Common myeloid progenitor, CD34-positive (primary cell): ENCODE results near the gene VPS29.
"Not testable (repeated sequence)": the region's sequence is repeated elsewhere in the genome, so short reads cannot be mapped to it uniquely, and the experiment has no call there.

Source experiments
- CTCF ChIA-PET: fragments of 350-600 bp; sonication (Branson Sonifier 250); formaldehyde crosslinking; loops from one replicate; lab custom pipeline; 2021; ENCODE audit warnings: antibody characterized with exemption; lab: Charles Lee
- POLR2A ChIA-PET: fragments of 350-600 bp; sonication (Branson Sonifier 250); formaldehyde crosslinking; loops from one replicate; lab custom pipeline; 2021; ENCODE audit warnings: antibody characterized with exemption; lab: Charles Lee
- DNase-seq, 3 donors: peaks; one replicate each; pipeline versions ENCODE4 v3.0.0 to v3.0.0-alpha.2; 2013
- H3K27ac ChIP-seq, 2 experiments: 1 replicate in 1 of 2; 2 replicates in 1 of 2; pipeline ENCODE4 v1.7.0; 2013; ENCODE audit warnings: inconsistent platforms in 2 of 2, low read length in 2 of 2, mild to moderate bottlenecking in 2 of 2, low read depth in 1 of 2, moderate library complexity in 1 of 2; ENCODE audit not compliant: severe bottlenecking in 2 of 2, insufficient read depth in 1 of 2, poor library complexity in 1 of 2
- H3K27me3 ChIP-seq, 5 experiments: replicated peaks in 2 of 5; 1 replicate in 3 of 5; 2 replicates in 2 of 5; pipeline versions ENCODE4 v1.6.1 to v1.7.0; 2013; ENCODE audit warnings: low read length in 4 of 5, mild to moderate bottlenecking in 2 of 5, moderate library complexity in 2 of 5, inconsistent platforms in 1 of 5; ENCODE audit not compliant: insufficient read depth in 5 of 5, control insufficient read depth in 4 of 5
- H3K36me3 ChIP-seq, 4 experiments: 1 replicate in 2 of 4; 2 replicates in 2 of 4; pipeline versions ENCODE4 v1.6.1 to v1.7.0; 2013; ENCODE audit warnings: low read length in 3 of 4, control low read depth in 1 of 4, mild to moderate bottlenecking in 1 of 4; ENCODE audit not compliant: control insufficient read depth in 4 of 4, insufficient read depth in 4 of 4
- H3K4me1 ChIP-seq, 4 experiments: 1 replicate in 3 of 4; 2 replicates in 1 of 4; pipeline versions ENCODE4 v1.6.1 to v1.7.1; 2013; ENCODE audit warnings: low read length in 3 of 4, mild to moderate bottlenecking in 3 of 4, control low read depth in 1 of 4, inconsistent platforms in 1 of 4, moderate library complexity in 1 of 4; ENCODE audit not compliant: control insufficient read depth in 4 of 4, insufficient read depth in 4 of 4; ENCODE audit errors: control extremely low read depth in 1 of 4
- H3K4me3 ChIP-seq, 7 experiments: 1 replicate in 4 of 7; 2 replicates in 3 of 7; pipeline versions ENCODE4 v1.5.1 to v1.7.0; 2013; ENCODE audit warnings: mild to moderate bottlenecking in 7 of 7, low read length in 6 of 7, moderate library complexity in 6 of 7, inconsistent platforms in 2 of 7, low read depth in 2 of 7, control low read depth in 1 of 7; ENCODE audit not compliant: insufficient read depth in 4 of 7, control insufficient read depth in 1 of 7; ENCODE audit errors: extremely low read depth in 1 of 7
- H3K9me3 ChIP-seq, 5 experiments: 1 replicate in 4 of 5; 2 replicates in 1 of 5; pipeline versions ENCODE4 v1.6.1 to v1.7.1; 2013; ENCODE audit warnings: low read length in 4 of 5, mild to moderate bottlenecking in 2 of 5, inconsistent platforms in 1 of 5, low read depth in 1 of 5, moderate library complexity in 1 of 5; ENCODE audit not compliant: control insufficient read depth in 4 of 5, insufficient read depth in 2 of 5; ENCODE audit errors: control extremely low read depth in 1 of 5
- WGBS: methylation state at CpG from one replicate; pipeline ENCODE4 v1.1.5; 2013; ENCODE audit not compliant: insufficient coverage; 5-methylcytosine and 5-hydroxymethylcytosine counted together

VPS29 gene

DNA sequence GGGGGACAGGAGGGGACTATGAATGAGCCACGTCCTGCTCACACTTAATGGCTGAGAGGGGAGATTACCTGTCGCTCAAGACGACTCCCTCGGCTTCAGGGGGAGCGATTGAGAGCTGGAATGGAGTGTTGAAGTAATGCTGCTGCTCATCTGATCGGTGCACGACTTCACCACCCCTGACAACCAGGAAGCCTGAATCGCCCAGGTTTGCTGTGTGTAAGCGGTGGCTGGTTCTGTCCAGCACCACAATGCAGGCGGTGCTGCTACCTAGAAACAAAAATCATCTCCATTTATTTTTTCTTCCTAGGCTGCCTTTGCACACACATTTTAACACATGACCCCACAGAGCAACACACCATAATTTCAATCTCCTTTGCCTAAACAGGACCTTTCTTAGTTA, 43.9 kb upstream of the VPS29 start:
- H3K27ac ChIP-seq = no peak overlapping the region
- no peak for DNase-seq
- no peak overlapping the region for H3K4me3 ChIP-seq
- H3K9me3 ChIP-seq = no peaks in the 10 kb centered on the region
- ChIA-PET CTCF (interaction anchor here (0.6 to 10.5 kb wide), 4 partner anchors 12 to 89 kb away, joined by 3 to 280 read pairs (median 7); no protein-coding TSS in a partner anchor), POLR2A (no interaction called here)
- H3K36me3 ChIP-seq = peaks cover 10 to 64% (median 37%) of the 10 kb centered on the region in 4 experiments
- over 99% methylated on average over 8 of the region's 10 CpGs for WGBS
- H3K27me3 ChIP-seq = no peaks in the 10 kb centered on the region
- H3K4me1 ChIP-seq = no peaks in the 10 kb centered on the region

DNA sequence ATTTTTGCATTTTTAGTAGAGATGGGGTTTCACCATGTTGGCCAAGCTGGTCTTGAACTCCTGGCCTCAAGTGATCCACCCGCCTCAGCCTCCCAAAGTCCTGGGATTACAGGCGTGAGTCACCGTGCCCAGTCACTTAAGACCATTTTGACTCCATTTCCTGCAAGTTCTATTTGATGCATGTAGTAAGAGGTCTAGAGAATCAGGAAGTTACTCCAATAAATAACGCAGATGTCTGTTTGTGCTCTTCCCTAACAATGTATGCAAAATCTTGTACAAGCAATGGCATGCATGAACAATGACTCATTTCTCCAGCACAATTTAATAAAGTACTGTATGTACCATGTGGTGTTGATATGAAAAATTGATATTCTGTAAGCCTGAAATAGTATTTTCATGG, 43.3 kb upstream of the VPS29 start:
- not testable (repeated sequence) for H3K27ac ChIP-seq

DNA sequence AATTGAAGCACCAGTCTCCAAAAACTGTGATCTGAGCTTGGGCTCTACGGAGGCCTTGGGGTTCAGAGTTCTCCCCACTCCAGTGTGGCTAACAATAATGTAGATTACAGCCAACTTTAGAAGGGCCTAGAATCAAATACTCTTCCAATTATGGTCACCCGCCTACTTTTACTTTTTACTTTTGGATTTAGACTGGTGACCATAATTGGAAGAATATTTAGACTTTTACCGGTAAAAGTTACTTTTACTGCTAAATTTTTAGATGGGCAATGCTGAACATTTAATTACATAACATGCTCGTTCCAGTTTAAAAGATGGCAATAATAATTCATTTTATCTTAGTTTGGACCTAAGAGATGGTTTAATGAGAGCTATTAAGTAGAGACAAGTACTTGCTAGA, 42.1 kb upstream of the VPS29 start:
- H3K4me1 ChIP-seq = no peaks in the 10 kb centered on the region
- POLR2A ChIA-PET = interaction anchor here (0.6 kb wide), 2 partner anchors 10 to 19 kb away, joined by 3 to 5 read pairs; no protein-coding TSS in a partner anchor
- DNase-seq = no peak
- H3K4me3 ChIP-seq = no peak overlapping the region
- CTCF ChIA-PET = interaction anchor here (0.8 to 6.2 kb wide), 7 partner anchors 9 to 154 kb away, joined by 3 to 44 read pairs (median 5); no protein-coding TSS in a partner anchor
- 100% methylated on average over 1 of the region's 4 CpGs for WGBS
- peak overlapping the region in 1 of 2 experiments; percentile 29 for H3K27ac ChIP-seq
- no peaks in the 10 kb centered on the region for H3K9me3 ChIP-seq
- H3K27me3 ChIP-seq = no peaks in the 10 kb centered on the region
- peaks cover 9 to 62% (median 37%) of the 10 kb centered on the region in 4 experiments for H3K36me3 ChIP-seq

More for the DNA sequence above, 43.3 kb upstream of the VPS29 start:
- POLR2A ChIA-PET, H3K27me3 ChIP-seq, H3K4me3 ChIP-seq, H3K4me1 ChIP-seq, H3K9me3 ChIP-seq: not testable (repeated sequence)
- peaks cover 5 to 59% (median 33%) of the 10 kb centered on the region in 4 experiments for H3K36me3 ChIP-seq
- CTCF ChIA-PET = interaction anchor here (1.1 to 10.5 kb wide), 3 partner anchors 11 to 57 kb away, joined by 3 to 280 read pairs (median 11); no protein-coding TSS in a partner anchor
- WGBS = 83% methylated on average over 3 of the region's 4 CpGs
- peak in 1 of 3 donors; percentile 40 for DNase-seq

DNA sequence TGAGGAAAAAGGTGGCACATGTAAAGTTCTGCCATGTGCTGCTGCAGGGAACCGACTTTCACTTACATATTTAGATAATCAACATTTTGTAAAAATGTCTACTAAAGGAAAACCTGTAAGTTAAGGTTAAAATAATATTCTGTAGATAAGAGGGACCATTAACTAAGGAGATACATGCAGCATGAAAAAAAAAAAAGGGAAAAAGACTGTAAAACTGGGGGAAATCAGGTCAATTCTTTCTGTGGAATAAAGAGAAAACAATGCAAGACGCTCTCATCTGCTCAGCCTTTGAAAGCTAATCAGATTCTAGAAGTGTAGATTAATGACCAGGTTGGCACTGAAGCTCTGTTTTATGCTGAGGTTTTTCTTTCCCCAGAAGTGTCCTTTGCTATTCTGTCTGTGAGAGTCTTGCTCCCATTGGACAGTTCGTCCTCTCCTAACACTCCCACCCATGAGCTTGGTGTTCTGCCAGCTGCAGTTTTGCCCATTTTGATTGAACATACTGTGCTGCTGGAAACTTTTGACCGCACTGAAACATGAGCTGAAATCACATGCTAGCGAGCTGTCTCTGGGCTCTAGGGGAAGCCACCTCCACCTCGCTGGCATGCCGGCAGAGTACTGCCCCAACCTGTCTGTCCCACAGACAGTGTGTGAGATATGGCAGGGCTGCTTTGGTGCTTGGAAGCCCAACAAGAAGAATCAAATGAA, 41.5 kb upstream of the VPS29 start:
- H3K9me3 ChIP-seq = no peaks in the 10 kb centered on the region
- H3K27ac ChIP-seq = peak overlapping the region in 1 of 2 experiments; percentile 29
- H3K4me3 ChIP-seq = no peak overlapping the region
- CTCF ChIA-PET = interaction anchor here (0.8 to 6.2 kb wide), 8 partner anchors 9 to 155 kb away, joined by 3 to 44 read pairs (median 4); no protein-coding TSS in a partner anchor
- peaks cover 10 to 63% (median 40%) of the 10 kb centered on the region in 4 experiments for H3K36me3 ChIP-seq
- no peak for DNase-seq
- H3K27me3 ChIP-seq = no peaks in the 10 kb centered on the region
- POLR2A ChIA-PET = interaction anchor here (0.6 kb wide), 1 partner anchor 19 kb away, joined by 5 read pairs; no protein-coding TSS in a partner anchor
- H3K4me1 ChIP-seq = no peaks in the 10 kb centered on the region
- WGBS = 93% methylated on average over 5 of the region's 7 CpGs

DNA sequence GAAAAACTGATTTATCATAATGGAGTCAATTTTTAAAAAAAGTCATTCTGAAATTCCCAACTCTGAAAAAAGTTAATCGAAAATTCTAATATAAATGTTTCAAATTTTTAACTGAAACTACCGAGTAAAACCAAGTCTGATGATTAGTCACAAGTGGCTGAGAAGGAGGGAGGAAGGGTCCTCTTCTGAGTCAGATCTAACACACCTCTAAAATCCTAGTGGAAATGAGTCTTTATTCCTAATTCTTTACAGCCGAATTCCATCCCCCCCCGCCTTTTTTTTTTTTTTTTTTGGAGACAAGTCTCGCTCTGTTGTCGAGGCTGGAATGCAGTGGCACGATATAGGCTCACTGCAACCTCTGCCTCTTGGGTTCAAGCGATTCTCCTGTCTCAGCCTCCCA, 38.1 kb upstream of the VPS29 start:
- no peaks in the 10 kb centered on the region for H3K9me3 ChIP-seq
- H3K4me3 ChIP-seq = no peak overlapping the region
- 100% methylated on average over 2 of the region's 8 CpGs for WGBS
- H3K27ac ChIP-seq = no peak overlapping the region
- peaks cover 29 to 83% (median 56%) of the 10 kb centered on the region in 4 experiments for H3K36me3 ChIP-seq
- DNase-seq = no peak
- ChIA-PET POLR2A (interaction anchor here (0.6 kb wide), 1 partner anchor 30 kb away, joined by 3 read pairs; no protein-coding TSS in a partner anchor), CTCF (interaction anchor here (0.9 to 6.2 kb wide), 6 partner anchors 12 to 62 kb away, joined by 3 to 44 read pairs (median 5); no protein-coding TSS in a partner anchor)
- H3K27me3 ChIP-seq = no peaks in the 10 kb centered on the region
- H3K4me1 ChIP-seq = no peaks in the 10 kb centered on the region

DNA sequence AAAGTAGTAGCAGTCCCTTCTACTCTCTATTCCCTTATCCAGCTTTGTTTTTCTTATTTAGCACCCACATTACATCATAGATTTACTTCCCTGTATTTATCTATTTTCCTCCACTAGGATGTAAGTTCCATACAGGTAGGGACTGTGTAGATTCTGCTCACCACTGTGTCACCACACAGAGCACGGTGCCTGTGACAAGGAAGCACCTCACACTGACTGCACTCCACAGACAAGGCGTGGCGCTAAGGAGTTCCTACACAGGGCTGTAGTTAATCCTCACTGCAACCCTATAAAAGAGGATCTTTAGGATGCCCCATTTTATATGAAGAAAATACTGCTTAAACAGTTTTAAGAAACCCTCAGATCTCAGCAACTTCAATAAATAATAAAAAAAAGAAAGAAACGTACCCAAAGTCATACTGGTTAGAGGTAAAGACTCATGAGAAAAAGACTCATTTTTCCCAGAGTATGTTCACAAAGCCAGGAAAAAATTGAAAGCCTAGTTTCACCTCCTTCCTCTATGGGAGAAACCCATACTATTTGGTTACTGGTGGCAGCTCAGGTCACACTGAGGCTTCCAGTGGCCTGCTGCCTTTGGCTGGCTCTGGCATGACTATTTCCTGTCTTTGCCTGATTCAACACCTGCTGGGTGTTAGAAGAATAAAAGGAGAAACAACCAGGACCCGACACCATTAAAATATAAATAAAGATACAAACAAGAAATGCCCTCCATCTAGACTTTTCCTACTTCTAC, 37.1 kb upstream of the VPS29 start:
- Histone ChIP-seq H3K4me1 (no peaks in the 10 kb centered on the region), H3K9me3 (no peaks in the 10 kb centered on the region), H3K4me3 (no peak overlapping the region), H3K36me3 (peaks cover 29 to 83% (median 59%) of the 10 kb centered on the region in 4 experiments), H3K27me3 (no peaks in the 10 kb centered on the region), H3K27ac (peak overlapping the region in 1 of 2 experiments; percentile 23)
- POLR2A ChIA-PET = no interaction called here
- CTCF ChIA-PET = interaction anchor here (0.7 to 6.2 kb wide), 8 partner anchors 11 to 63 kb away, joined by 3 to 44 read pairs (median 3); no protein-coding TSS in a partner anchor
- WGBS = no CpG with 5 or more reads among the region's 5 CpGs
- DNase-seq = no peak
